ENCODE results near the gene GRIP1. TPM values are rescaled to one million over a fixed set of nuclear protein-coding genes. Genes with fewer than 3 reads are reported as not detected.

GRIP1 gene
- total RNA-seq, 4 donors from 2014 or later = 0.18 to 2.1 (median 0.34) TPM

DNA sequence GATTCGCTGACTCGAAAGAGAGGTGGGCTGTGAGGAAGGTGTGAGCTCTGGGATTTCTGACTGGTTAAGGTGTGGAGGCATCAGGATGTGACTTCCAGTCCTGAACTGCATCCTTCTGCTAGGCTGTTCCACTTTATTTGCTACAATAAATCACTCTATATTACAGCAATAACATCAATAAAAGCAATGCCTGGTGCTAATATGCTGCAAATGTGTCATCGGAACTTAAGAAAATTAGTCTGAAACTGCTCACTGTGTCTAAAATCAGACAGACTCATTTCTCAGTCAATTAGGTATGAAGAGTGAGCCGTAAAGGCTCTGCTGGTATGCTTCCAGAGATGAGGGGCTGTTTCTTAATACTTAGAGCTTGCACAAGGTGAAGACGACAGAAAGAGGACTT is 250.0 kb downstream of the GRIP1 start:
- Histone ChIP-seq H3K36me3 (no peaks in the 10 kb centered on the region), H3K4me3 (no peak overlapping the region), H3K4me1 (no peaks in the 10 kb centered on the region), H3K27ac (no peak overlapping the region), H3K9me3 (no peaks in the 10 kb centered on the region), H3K27me3 (no peaks in the 10 kb centered on the region)
- TF ChIP-seq, protein P1, sequence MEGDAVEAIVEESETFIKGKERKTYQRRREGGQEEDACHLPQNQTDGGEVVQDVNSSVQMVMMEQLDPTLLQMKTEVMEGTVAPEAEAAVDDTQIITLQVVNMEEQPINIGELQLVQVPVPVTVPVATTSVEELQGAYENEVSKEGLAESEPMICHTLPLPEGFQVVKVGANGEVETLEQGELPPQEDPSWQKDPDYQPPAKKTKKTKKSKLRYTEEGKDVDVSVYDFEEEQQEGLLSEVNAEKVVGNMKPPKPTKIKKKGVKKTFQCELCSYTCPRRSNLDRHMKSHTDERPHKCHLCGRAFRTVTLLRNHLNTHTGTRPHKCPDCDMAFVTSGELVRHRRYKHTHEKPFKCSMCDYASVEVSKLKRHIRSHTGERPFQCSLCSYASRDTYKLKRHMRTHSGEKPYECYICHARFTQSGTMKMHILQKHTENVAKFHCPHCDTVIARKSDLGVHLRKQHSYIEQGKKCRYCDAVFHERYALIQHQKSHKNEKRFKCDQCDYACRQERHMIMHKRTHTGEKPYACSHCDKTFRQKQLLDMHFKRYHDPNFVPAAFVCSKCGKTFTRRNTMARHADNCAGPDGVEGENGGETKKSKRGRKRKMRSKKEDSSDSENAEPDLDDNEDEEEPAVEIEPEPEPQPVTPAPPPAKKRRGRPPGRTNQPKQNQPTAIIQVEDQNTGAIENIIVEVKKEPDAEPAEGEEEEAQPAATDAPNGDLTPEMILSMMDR (IDR thresholded peaks at IDR 0.05 in 4 of 5, conservative IDR thresholded peaks at IDR 0.05 in 1 of 5) = no peak
- no peak for TF ChIP-seq POLR2A (IDR thresholded peaks at IDR 0.05)
- in situ Hi-C loops (cut with MboI; ENCODE audit: low sequenced_read_pairs in 4 of 4) (no loop called here), intact Hi-C loops (cut with DNase I; ENCODE audit: low total_unique reads) (no loop called here)
- ATAC-seq (no peak), DNase-seq (no peak)

DNA sequence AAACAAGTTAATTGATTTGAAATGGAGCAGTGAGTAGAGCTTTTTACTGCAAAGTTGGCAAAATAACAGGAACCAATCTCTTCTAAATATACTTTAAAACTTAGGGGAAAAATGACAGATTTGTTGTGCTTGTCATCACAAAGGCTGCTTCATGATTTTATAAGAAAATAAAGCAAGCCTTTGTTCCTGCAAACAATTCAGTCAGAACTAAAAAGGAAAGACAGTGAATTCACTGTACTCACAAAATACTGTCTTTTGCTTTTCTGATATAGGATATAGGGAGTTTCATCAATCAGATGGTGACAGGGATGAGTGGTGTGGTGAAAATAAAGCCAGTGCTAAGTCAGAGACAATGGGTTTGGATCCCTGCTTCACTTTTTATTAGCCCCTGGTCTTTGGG is 250.6 kb downstream of the GRIP1 start:
- TF ChIP-seq, protein P1 (IDR thresholded peaks at IDR 0.05 in 4 of 5, conservative IDR thresholded peaks at IDR 0.05 in 1 of 5) = no peak
- TF ChIP-seq POLR2A (IDR thresholded peaks at IDR 0.05) = no peak
- Histone ChIP-seq H3K9me3 (no peaks in the 10 kb centered on the region), H3K4me1 (no peaks in the 10 kb centered on the region), H3K36me3 (no peaks in the 10 kb centered on the region), H3K27me3 (no peaks in the 10 kb centered on the region), H3K27ac (no peak overlapping the region), H3K4me3 (no peak overlapping the region)
- in situ Hi-C loops (cut with MboI; ENCODE audit: low sequenced_read_pairs in 4 of 4) = no loop called here
- intact Hi-C loops (cut with DNase I; ENCODE audit: low total_unique reads) = no loop called here
- no peak for ATAC-seq
- no peak for DNase-seq

DNA sequence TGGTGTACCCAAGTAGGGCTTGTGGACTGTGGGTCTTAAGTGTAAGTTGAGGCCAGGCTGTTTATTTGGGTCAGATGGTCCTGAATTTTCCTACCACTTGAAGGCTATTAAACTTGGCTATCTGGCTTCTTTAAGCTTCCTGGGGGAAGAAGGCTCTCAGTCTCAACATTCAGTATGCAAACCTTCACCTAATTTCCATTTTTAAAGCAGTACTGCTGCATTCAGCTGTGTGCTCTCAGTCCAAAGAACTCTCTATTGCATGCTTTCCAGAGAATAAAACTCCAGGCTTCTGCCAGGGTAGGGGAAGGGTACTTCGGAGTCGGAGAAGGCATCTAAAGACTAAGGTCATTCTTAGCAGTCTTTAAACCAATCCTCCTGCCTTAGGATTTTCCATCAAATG is 252.2 kb downstream of the GRIP1 start:
- no peak overlapping the region for H3K27ac ChIP-seq
- intact Hi-C loops (cut with DNase I; ENCODE audit: low total_unique reads) (no loop called here), in situ Hi-C loops (cut with MboI; ENCODE audit: low sequenced_read_pairs in 4 of 4) (no loop called here)
- H3K4me3 ChIP-seq = no peak overlapping the region
- no peak for DNase-seq
- H3K36me3 ChIP-seq = no peaks in the 10 kb centered on the region
- no peaks in the 10 kb centered on the region for H3K9me3 ChIP-seq
- no peaks in the 10 kb centered on the region for H3K27me3 ChIP-seq
- no peak for ATAC-seq
- H3K4me1 ChIP-seq = no peaks in the 10 kb centered on the region
- no peak for TF ChIP-seq POLR2A (IDR thresholded peaks at IDR 0.05)
- TF ChIP-seq, protein P1 (IDR thresholded peaks at IDR 0.05 in 4 of 5, conservative IDR thresholded peaks at IDR 0.05 in 1 of 5) = no peak

DNA sequence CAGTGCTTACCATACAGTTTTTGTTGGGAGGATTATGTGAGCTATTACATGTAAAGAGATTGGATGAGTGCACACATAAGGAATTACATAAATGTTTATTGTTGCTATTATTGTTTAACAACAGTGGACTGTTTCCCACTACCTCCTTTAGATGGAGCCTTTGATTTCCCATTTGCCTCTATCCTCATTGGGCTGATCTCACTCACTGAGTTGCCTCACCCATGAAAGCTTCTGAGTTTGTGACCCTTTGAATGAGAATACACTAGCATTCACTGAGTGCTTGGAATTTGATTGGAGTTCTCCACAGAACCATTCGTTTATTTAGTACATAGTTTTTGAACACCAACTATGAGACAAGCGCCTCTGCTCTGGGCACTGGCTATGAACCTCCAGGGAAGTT is 255.6 kb downstream of the GRIP1 start:
- no peak for TF ChIP-seq POLR2A (IDR thresholded peaks at IDR 0.05)
- TF ChIP-seq, protein P1 (IDR thresholded peaks at IDR 0.05 in 4 of 5, conservative IDR thresholded peaks at IDR 0.05 in 1 of 5) = no peak
- Histone ChIP-seq H3K9me3 (no peaks in the 10 kb centered on the region), H3K4me1 (no peaks in the 10 kb centered on the region), H3K4me3 (no peak overlapping the region), H3K27me3 (no peaks in the 10 kb centered on the region), H3K36me3 (no peaks in the 10 kb centered on the region), H3K27ac (no peak overlapping the region)
- intact Hi-C loops (cut with DNase I; ENCODE audit: low total_unique reads) (no loop called here), in situ Hi-C loops (cut with MboI; ENCODE audit: low sequenced_read_pairs in 4 of 4) (loop anchor here in 2 of 4 donors (25.0 kb wide), 2 partner anchors 161 to 286 kb away; partner anchors contain the start of gene LLPH (in 1 of the 2))
- DNase-seq = no peak
- no peak for ATAC-seq

DNA sequence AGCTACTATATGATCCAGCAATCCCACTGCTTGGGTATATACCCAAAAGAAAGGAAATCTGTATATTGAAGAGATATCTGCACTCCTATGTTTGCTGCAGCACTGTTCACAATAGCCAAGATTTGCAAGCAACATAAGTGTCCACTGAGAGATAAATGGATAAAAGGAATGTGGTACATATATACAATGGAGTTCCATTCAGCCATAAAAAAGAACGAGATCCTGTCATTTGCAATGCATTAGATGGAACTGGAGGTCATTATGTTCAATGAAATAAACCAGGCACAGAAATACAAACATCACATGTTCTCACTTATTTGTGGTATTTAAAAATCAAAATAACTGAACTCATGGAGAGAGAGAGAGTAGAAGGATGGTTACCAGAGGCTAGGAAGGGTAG is 260.0 kb downstream of the GRIP1 start:
- no peak for ATAC-seq
- no peak for TF ChIP-seq POLR2A (IDR thresholded peaks at IDR 0.05)
- TF ChIP-seq, protein P1 (IDR thresholded peaks at IDR 0.05 in 4 of 5, conservative IDR thresholded peaks at IDR 0.05 in 1 of 5) = no peak
- H3K4me3 ChIP-seq = no peak overlapping the region
- H3K36me3 ChIP-seq = no peaks in the 10 kb centered on the region
- H3K27ac ChIP-seq = no peak overlapping the region
- DNase-seq = no peak
- no peaks in the 10 kb centered on the region for H3K27me3 ChIP-seq
- in situ Hi-C loops (cut with MboI; ENCODE audit: low sequenced_read_pairs in 4 of 4) (loop anchor here in 2 of 4 donors (10.0 to 25.0 kb wide), 3 partner anchors 154 to 282 kb away; partner anchors contain the start of gene LLPH (in 1 of the 2)), intact Hi-C loops (cut with DNase I; ENCODE audit: low total_unique reads) (loop anchor here (10.0 kb wide), 1 partner anchor 274 kb away; no protein-coding TSS in a partner anchor)
- H3K4me1 ChIP-seq = no peaks in the 10 kb centered on the region
- H3K9me3 ChIP-seq = no peaks in the 10 kb centered on the region
